HepG2 (cell line): ENCODE data around the gene LARP7. TPM values are rescaled to one million over a fixed set of nuclear protein-coding genes. Genes with fewer than 3 reads are reported as not detected.
A peak's percentile ranks its signal among the peaks of the same experiment; 100 is the strongest.

ENCODE experiments used
- ARID3A ChIP-seq: IDR thresholded peaks from 2 replicates; pipeline ENCODE4 v1.6.1; 2012; ENCODE audit warnings: low read depth, low read length, improper control_type of control experiment
- ATF1 ChIP-seq: IDR thresholded peaks from 2 replicates; pipeline ENCODE4 v1.6.1; 2016; ENCODE audit warnings: mild to moderate bottlenecking, control low read depth
- CREB3 ChIP-seq: sonication (generic); formaldehyde crosslinking; IDR thresholded peaks from 2 replicates; pipeline ENCODE4 v1.5.0; 2020; ENCODE audit warnings: missing genetic modification reagents
- ETS1 ChIP-seq: sonication (generic); formaldehyde crosslinking; IDR thresholded peaks from 2 replicates; pipeline ENCODE4 v1.4.0; 2020; ENCODE audit warnings: missing genetic modification reagents
- HHEX ChIP-seq: IDR thresholded peaks from 2 replicates; pipeline ENCODE4 v1.6.1; 2016; ENCODE audit warnings: control low read depth
- HOXA9 ChIP-seq: sonication (generic); formaldehyde crosslinking; IDR thresholded peaks from 2 replicates; pipeline ENCODE4 v1.8.1; 2022; ENCODE audit warnings: missing genetic modification reagents, mild to moderate bottlenecking, moderate library complexity, borderline replicate concordance
- SATB2 ChIP-seq: sonication (generic); formaldehyde crosslinking; IDR thresholded peaks from 2 replicates; pipeline ENCODE4 v1.5.0; 2020; ENCODE audit warnings: missing genetic modification reagents
- TFDP1 ChIP-seq: IDR thresholded peaks from 2 replicates; pipeline ENCODE4 v1.6.1; 2016; ENCODE audit warnings: missing compliant biosample characterization, missing genetic modification reagents, borderline replicate concordance
- ZBTB38 ChIP-seq: sonication (generic); formaldehyde crosslinking; IDR thresholded peaks from 2 replicates; pipeline ENCODE4 v1.5.1; 2020; ENCODE audit warnings: mild to moderate bottlenecking, missing genetic modification reagents
- ZBTB44 ChIP-seq: sonication (generic); formaldehyde crosslinking; IDR thresholded peaks from 2 replicates; pipeline ENCODE4 v1.4.0; 2020; ENCODE audit warnings: missing genetic modification reagents
- ZEB1 ChIP-seq: IDR thresholded peaks from 2 replicates; pipeline ENCODE4 v1.6.1; 2012; ENCODE audit warnings: mild to moderate bottlenecking, low read depth, inconsistent platforms; ENCODE audit not compliant: insufficient replicate concordance
- ZFY ChIP-seq: sonication (generic); formaldehyde crosslinking; IDR thresholded peaks from 2 replicates; pipeline ENCODE4 v1.4.0; 2020; ENCODE audit warnings: missing genetic modification reagents
- ZMYM3 ChIP-seq: sonication (generic); formaldehyde crosslinking; IDR thresholded peaks from 2 replicates; pipeline ENCODE4 v1.5.1; 2020; ENCODE audit warnings: mild to moderate bottlenecking, missing genetic modification reagents
- ZNF362 ChIP-seq: sonication (generic); formaldehyde crosslinking; IDR thresholded peaks from 2 replicates; pipeline ENCODE4 v1.4.0; 2020; ENCODE audit warnings: missing genetic modification reagents, mild to moderate bottlenecking, borderline replicate concordance
- ZNF432 ChIP-seq: sonication (generic); formaldehyde crosslinking; IDR thresholded peaks from 2 replicates; pipeline ENCODE4 v1.5.0; 2020; ENCODE audit warnings: missing genetic modification reagents, mild to moderate bottlenecking, borderline replicate concordance
- ZNF44 ChIP-seq: sonication (generic); formaldehyde crosslinking; IDR thresholded peaks from 2 replicates; pipeline ENCODE4 v1.5.1; 2020; ENCODE audit warnings: mild to moderate bottlenecking, missing genetic modification reagents
- ZNF468 ChIP-seq: sonication (generic); formaldehyde crosslinking; IDR thresholded peaks from 2 replicates; pipeline ENCODE4 v1.8.0; 2022; ENCODE audit warnings: mild to moderate bottlenecking, moderate library complexity, missing genetic modification reagents
- ZNF552 ChIP-seq: sonication (generic); formaldehyde crosslinking; IDR thresholded peaks from 2 replicates; pipeline ENCODE4 v1.9.0; 2022; ENCODE audit warnings: missing genetic modification reagents, mild to moderate bottlenecking, borderline replicate concordance
- ZNF619 ChIP-seq: sonication (generic); formaldehyde crosslinking; IDR thresholded peaks from 2 replicates; pipeline ENCODE4 v1.4.0; 2020; ENCODE audit warnings: mild to moderate bottlenecking, missing genetic modification reagents
- polyA plus RNA-seq, 8 experiments: library from polyadenylated mRNA; depleted of rRNA in 3 of 8; stranded (reverse) in 7 of 8; unstranded in 1 of 8; fragments of >200 nt; fragmentation: Illumina TruSeq in 4 of 8; extraction: Trizol in 4 of 8; gene quantifications; 2 replicates each; pipeline versions ENCODE4 v1.2.1 to v1.2.3, GENCODE V29; 2011 to 2016; ENCODE audit warnings: low read depth in 4 of 8, missing spikeins in 1 of 8, mixed read lengths in 1 of 8; ENCODE audit not compliant: insufficient read depth in 1 of 8
- total RNA-seq, 5 experiments: library from RNA; depleted of rRNA; stranded (reverse); fragments of >200 nt; fragmentation: Illumina TruSeq; extraction: Trizol; gene quantifications; 2 replicates each; pipeline ENCODE4 v1.2.3, GENCODE V29; 2016; ENCODE audit warnings: low read depth in 1 of 5

Gene LARP7
- total and polyA plus RNA-seq, 2 of the 13 experiments (the other 11 are each of a cell fraction or from before 2014, with no cell fraction given) = 9.7 to 37.1 TPM

GRCh38 chr4:112636688-112637551 lies at the start of gene LARP7, which contains the start of gene ZGRF1 (continued):
- TF ChIP-seq HOXA9 (no peak), CREB3 (CRISPR knock-in tag) (0 out of 2 replicates have a peak, but pooled peaks have one; percentile 81), ARID3A (peak; percentile 12; the same call in 1 of the 2 replicates), ZNF619 (no peak), ZNF552 (CRISPR knock-in tag) (no peak), ZFY (peak; percentile 98), ZBTB44 (no peak), ZNF362 (CRISPR knock-in tag) (no peak), HHEX (no peak), ZNF468 (no peak), TFDP1 (CRISPR knock-in tag) (peak; percentile 99), ZMYM3 (no peak), ZNF44 (CRISPR knock-in tag) (peak; percentile 36; the same call in 1 of the 2 replicates), ZEB1 (no peak), ETS1 (CRISPR knock-in tag) (no peak), ATF1 (CRISPR knock-in tag) (peak; percentile 99), SATB2 (CRISPR knock-in tag) (0 out of 2 replicates have a peak, but pooled peaks have one; percentile 51), ZBTB38 (CRISPR knock-in tag) (no peak), ZNF432 (CRISPR knock-in tag) (no peak)
